ENCODE data around the gene NID1.

DNA sequence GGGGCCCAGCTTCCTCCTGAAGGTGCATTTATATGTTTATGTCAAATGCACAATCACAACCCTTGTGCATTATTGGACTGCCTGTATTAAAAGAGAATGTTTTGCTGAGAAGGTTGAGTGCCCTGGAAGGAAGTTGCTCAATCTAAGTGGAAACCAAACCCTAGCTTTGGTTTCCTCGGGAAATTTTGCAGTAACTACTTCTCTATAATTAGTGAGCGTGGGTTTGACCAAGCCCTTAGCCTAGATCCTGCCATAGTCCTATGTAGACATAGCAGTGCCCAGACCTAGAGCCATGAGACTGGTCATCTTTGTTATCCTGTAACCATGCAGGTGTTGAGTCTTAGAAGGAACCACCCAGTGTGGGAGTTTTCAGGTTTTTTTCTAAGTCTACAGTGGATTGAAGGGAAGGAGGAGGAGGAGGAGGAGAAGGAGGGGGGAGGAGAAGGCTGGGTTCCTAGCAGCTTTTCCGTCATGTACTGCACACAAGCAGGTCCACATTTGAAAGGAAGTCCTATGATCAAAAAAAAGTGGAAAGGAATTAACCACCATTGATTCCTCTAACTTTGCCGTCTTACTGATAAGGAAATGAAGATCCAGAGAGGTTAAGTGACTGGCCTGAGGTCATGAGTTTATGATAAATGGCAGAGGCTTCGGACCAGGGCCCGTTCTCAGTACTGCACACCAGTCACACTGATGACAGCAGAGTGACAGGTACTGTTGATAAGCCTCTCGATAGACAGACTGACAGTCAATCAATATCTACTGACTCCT lies 126.0 kb downstream of the NID1 start:
- TF ChIP-seq ZNF263 (CRISPR knock-in tag; IDR thresholded peaks at IDR 0.05; ENCODE audit: borderline replicate concordance) (no peak), ZNF76 (CRISPR knock-in tag; IDR thresholded peaks at IDR 0.05; ENCODE audit: borderline replicate concordance) (no peak), ESRRA (IDR thresholded peaks at IDR 0.05; ENCODE audit: borderline replicate concordance, low read depth) (no peak), CBX5 (IDR thresholded peaks at IDR 0.05; ENCODE audit: borderline replicate concordance, low read depth) (no peak), POLR2A (conservative IDR thresholded peaks at IDR 0.05) (no peak), HDGF (IDR thresholded peaks at IDR 0.05) (no peak), ATF7 (IDR thresholded peaks at IDR 0.05) (no peak)
- TF ChIP-seq, protein P1, sequence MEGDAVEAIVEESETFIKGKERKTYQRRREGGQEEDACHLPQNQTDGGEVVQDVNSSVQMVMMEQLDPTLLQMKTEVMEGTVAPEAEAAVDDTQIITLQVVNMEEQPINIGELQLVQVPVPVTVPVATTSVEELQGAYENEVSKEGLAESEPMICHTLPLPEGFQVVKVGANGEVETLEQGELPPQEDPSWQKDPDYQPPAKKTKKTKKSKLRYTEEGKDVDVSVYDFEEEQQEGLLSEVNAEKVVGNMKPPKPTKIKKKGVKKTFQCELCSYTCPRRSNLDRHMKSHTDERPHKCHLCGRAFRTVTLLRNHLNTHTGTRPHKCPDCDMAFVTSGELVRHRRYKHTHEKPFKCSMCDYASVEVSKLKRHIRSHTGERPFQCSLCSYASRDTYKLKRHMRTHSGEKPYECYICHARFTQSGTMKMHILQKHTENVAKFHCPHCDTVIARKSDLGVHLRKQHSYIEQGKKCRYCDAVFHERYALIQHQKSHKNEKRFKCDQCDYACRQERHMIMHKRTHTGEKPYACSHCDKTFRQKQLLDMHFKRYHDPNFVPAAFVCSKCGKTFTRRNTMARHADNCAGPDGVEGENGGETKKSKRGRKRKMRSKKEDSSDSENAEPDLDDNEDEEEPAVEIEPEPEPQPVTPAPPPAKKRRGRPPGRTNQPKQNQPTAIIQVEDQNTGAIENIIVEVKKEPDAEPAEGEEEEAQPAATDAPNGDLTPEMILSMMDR (IDR thresholded peaks at IDR 0.05 in 2 of 3, conservative IDR thresholded peaks at IDR 0.05 in 1 of 3; ENCODE audit: insufficient read depth in 2 of 3, low read depth in 1 of 3, low read length in 3 of 3), result no peak
- TF ChIP-seq, protein P2, sequence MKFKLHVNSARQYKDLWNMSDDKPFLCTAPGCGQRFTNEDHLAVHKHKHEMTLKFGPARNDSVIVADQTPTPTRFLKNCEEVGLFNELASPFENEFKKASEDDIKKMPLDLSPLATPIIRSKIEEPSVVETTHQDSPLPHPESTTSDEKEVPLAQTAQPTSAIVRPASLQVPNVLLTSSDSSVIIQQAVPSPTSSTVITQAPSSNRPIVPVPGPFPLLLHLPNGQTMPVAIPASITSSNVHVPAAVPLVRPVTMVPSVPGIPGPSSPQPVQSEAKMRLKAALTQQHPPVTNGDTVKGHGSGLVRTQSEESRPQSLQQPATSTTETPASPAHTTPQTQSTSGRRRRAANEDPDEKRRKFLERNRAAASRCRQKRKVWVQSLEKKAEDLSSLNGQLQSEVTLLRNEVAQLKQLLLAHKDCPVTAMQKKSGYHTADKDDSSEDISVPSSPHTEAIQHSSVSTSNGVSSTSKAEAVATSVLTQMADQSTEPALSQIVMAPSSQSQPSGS (CRISPR knock-in tag; IDR thresholded peaks at IDR 0.05), result no peak
- TF ChIP-seq, protein P3, sequence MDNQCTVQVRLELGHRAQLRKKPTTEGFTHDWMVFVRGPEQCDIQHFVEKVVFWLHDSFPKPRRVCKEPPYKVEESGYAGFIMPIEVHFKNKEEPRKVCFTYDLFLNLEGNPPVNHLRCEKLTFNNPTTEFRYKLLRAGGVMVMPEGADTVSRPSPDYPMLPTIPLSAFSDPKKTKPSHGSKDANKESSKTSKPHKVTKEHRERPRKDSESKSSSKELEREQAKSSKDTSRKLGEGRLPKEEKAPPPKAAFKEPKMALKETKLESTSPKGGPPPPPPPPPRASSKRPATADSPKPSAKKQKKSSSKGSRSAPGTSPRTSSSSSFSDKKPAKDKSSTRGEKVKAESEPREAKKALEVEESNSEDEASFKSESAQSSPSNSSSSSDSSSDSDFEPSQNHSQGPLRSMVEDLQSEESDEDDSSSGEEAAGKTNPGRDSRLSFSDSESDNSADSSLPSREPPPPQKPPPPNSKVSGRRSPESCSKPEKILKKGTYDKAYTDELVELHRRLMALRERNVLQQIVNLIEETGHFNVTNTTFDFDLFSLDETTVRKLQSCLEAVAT (IDR thresholded peaks at IDR 0.05), result no peak

All from K562 (cell line).